ENCODE results near the gene NRXN2.
"Not testable (repeated sequence)": the region's sequence is repeated elsewhere in the genome, so short reads cannot be mapped to it uniquely, and the experiment has no call there.

Gene NRXN2

DNA sequence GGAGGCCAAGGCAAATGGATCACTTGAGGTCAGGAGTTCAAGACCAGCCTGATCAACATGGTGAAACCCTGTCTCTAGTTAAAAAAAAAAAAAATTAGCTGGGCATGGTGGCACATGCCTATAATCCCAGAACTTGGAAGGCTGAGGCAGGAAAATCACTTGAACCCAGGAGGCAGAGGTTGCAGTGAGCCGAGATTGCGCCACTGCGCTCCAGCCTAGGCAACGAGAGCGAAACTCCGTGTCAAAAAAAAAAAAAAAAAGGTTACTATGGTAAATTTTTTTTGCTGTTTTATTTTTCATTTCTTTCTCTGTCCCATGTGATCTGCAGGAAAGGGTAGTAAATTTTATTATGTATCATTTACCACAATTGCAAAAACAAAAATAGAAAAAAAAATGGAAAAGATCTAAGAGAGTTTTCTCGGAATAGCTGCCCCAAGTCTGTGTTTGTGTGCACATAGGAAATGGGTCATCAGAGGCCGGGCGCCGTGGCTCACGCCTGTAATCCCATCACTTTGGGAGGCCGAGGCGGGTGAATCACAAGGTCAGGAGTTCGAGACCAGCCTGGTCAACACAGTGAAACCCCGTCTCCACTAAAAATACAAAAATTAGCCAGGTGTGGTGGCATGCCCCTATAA, 58.6 kb downstream of the NRXN2 start:
- not testable (repeated sequence) for DNase-seq

DNA sequence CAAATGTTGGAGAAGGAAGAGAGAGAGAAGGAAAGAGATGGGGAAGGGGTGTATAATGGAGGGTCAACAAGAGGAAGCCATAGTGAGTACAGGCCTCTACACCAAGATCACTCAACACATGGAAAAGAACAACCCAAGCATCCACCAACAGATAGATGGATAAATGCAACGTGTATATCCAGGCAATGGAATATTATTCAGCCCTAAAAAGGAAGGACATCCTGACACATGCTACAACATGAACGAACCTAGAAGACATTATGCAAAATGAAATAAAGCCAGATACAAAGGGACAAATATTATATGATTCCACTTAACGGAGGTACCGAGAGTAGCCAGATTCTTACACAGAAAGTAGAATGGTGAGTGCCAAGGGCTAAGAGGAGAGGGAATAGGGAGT, 59.3 kb downstream of the NRXN2 start:
- DNase-seq, result no peak

DNA sequence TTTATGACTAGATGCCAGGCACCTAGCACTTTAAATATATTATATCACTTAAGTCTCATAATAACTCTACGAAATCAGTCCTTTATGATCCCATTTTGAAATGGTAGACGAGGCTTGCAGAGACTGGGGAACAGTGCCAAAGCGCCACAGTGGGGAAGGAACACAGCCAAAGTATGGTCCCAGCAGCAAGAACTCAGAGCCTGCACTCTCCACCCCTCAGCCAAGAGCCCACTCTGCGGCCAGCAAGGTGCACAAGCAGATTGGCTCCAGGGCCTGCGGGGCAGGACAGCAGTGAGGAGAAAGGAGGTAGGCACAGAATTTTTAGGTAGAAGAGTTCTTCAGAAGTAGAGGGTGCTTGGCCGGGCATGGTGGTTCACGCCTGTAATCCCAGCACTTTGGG, 61.4 kb downstream of the NRXN2 start:
- DNase-seq, result no peak

DNA sequence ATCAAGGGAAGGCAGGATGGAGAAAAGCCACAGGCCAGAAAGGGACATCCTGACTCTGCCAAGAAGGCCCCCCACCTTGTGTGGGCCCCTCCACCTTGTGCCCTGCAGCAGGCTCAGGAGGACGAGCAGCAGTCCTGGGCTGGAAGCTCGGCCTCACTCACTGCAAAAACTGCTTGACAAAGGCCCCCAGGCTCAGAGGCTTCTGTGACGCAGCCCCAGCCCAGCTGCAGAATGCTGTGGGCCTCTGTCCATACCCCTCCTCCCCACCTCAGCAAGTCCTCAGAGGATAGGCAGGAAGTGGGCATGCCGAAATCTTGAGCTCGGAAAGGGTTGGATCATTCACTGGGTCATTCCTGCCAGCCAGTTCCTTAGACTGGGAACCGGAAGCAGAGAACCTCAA, 61.9 kb downstream of the NRXN2 start:
- no peak for DNase-seq

DNA sequence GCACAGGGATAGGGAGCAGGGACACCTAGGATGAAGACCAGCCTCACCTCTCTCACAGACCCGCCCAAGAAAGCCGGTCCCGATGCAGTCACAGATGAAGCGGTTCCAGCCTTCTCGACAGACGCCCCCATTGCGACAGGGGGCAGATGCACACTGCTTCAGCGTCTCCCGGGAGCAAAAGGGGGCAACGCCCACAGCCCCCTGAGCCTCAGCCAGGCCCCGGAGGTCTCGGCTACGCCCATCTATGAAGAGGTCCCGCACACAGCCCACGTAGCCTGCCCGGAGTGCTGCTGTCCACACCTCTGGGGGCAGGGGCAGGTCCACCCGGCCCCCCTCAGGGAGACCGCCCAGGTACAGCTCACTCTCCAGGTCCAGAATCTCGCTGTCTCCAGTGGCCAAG, 62.3 kb downstream of the NRXN2 start:
- no peak for DNase-seq

DNA sequence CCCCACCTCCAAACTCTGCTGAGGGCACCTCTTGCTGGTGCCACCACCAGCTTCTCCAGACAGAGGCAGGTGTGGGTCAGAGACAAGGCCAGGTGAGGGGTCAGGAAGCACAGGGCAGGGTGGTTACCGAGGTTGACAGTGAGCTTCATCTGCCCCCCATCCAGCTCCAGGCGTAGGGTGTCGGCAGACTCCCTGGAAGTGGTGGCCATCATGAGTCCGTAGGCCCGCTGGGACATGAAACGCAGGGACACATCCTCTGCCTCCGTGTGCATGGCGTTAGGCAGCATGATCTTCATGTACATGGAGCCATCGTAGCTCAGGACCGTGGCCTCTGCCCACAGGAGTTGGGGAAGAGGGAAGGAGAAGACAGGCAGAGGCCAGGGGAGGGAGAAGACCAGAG, 62.8 kb downstream of the NRXN2 start:
- DNase-seq, result no peak

DNA sequence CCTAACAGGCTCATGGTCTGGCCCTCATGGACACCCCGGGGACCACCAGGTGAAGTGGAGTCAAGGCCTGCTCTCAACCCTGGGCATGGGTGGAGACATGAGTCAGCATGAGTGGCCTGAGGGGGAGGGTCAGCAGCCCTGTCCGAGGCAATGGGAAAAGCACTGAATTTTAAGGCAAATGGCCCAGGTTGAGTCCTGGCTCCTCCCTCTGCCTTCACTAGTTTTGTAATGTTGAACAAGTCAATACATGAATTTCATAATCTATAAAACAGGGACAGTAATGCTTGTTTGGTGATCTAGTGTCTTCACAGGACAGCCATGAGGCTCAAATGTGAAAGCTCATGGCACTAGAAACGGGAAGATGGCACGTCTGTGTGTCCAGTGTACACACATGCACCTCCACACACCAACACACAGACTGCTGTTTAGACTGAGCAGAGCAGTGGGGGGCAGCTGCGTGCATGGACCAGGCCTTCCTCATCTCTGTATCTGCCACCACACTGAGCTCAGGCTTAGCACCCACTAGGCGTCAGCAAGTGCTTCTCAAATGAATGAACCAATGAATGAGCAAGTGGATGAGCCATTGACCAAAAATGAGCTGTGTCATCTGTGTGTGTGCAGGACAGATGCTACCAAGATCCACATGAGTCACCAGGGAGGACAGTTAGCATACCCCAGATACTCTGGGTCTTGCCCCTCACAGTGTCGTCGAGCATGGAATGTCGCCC, 63.4 kb downstream of the NRXN2 start:
- DNase-seq, result no peak

DNA sequence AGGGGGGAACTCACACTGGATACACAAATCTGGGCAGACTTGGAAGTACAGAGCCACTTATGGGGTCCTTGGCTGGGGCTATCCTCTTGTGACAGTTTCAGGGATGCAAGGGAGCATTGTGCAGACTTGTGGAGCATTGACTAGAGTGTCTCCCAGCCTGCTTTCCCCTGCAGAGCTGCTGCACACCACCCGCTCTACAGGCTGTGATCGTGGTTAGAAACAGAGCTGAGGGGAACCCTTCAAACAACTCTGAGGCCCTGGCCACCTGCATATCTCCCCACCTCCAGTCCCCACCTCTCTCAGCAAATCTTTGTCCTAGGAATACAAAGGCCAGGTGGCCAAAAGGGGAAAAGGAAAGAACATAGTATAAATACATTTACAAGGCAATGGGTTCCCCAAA, 64.7 kb downstream of the NRXN2 start:
- DNase-seq, result no peak

DNA sequence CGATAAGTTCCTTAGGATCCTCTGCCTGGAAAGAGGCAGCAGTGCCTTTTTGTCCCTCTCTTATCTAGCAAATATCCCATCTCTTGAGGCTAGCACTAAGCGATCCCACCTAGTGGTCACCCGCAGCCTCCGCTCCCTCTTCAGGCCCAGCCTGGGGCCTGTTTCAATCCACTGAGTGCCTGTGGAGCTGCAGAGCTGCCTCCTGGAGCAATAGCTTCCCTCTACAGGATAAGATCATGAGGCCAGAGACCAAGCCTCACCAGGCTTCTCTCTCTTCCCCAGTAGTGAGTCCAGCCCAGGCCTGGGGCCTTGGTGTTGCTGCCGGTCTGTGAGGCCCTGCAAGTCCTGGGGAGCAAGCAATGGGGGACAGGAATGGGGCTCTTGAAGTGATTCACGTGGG, 66.1 kb downstream of the NRXN2 start:
- DNase-seq, result no peak

DNA sequence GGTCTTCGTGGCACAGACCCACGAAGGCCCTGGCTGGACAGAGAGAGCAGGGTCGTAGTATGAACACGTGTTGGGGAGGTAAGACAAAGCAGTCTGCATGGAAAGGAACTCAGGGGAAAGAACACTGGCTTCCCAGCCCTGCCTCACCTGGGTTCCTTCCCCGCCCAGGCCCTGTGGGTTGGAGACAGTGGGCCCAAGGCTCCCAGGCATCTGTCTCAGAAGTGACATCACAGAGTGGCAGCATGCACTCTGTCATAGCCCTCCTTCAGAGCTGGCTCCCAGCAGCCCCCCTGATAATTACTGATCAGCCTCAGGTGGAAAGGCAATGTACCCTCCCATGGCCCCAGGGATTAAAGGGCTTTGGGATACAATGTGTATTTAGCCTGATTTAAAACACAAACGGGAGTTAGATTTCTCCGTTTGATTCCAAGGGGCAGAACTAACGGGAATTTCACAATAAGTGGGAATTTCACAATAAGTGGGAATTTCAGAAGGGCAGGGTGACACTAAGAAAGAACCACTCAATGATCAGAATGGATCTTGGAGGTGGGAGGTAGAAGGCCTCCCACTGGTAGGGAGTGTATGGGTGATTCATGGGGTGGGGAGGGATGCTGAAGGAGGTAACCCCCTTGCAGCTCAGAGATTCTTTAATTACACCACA, 66.9 kb downstream of the NRXN2 start:
- no peak for DNase-seq

DNA sequence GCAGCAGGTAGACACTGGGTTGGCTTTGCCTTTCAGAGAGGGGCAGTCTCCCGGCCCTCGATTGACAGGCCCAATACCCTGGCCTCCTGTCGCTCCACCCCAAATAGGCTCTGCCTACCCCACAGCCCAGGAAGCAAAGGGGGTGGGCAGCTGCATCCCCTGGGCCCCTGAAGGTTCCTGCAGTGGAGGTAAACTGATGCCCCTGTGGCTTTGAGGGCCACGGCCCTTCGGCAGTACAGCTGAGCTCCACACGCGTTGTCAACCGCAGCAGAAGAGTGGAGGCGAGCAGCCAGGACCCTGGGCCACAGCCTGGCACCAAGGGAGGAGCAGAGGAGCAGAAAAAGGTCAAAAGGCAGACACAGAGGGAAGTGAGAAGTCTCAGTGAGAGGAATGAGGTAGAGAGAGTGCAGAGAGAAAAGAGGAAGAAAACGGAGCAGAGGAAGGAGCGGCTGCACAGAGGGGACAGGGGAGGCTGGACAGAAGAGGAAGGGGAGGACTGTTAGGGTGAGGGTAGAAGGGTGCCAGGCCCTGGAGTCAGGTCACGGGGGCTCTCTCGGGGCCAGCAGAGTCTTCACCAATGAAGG, 67.9 kb downstream of the NRXN2 start:
- DNase-seq, result no peak

DNA sequence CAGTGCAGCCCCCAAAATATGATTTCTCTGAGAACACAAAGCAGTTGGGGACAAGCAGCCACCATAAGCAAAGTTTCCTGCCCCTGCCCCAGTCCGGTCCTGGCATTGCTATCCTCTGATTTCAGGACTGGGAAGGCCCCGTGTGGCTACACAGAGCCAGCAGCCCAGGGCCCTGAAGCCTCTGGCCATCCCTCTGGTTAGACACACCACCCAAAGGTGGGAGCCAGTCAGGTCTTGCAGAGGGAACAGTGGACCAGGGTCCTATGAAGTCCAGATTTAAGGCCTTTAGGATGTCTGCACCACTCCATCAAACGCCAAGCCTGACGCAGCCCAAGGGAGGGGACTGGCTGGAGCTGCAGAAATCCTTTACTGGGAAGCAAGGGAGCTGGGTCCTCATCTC, 68.6 kb downstream of the NRXN2 start:
- DNase-seq, result no peak

DNA sequence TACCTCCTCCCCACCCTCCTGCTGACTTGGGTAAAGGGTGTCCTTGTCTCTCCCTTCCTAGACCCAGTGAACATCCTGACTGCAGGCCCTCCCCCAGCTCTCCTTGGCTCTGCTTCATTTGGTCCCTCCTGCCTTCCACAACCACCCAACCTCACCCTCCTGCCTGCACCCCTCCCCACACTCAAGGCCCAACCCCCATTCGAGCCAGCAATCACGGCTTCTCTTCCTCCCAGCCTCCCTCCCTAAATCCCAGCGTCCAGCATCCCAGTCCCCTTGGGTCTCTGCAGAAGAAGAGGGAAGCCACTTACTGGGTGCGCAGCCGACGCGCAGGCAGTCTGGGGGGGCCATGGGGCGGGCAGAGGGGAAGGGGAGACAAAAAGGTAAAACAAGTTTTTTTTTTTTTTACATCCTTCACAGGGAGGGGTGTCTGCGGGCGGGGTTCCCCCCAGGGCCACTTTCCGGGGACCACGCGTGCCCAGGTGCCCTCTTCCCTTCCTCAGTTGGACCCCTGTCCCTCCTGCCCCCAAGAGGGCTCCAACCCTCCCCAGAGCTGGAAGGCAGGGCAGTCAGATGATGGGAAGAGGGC, 69.5 kb downstream of the NRXN2 start:
- no peak for DNase-seq

DNA sequence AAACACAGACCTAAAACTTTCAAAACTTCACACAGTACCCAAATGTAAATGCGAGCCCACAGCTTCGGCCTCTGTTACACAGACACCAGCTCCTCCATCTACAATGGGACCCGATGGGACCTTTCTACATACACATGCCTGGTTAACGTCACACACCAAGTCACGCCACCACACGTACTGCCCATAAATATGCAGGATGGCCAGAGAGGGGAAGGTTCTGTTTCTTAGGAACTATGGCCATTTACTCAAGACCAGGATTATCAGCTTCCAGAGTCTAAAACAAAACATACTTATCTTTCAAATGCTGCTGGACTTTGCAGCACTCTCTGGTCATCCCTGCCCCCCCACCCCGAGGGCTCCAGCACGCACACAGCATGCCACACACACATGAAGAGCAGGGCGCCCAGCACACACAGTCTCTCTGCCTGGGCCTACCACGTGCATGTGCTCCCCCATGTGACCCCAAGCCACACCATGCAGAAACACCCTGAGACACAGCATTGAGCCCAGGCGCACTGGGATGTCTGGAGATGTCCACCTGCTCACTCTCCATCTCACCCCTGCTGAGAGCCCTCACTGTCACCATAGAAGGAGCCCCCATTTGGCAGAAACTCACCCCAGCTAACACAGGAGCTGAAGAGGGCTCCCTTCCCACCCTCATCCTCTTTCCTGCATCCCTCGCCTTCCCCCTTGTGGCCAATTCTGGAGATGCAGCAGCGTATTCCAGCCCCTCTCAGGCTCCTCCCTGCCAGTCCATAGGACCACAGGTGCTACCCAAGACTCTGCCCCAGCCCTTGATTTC, 70.2 kb downstream of the NRXN2 start:
- peak; percentile 74 for DNase-seq

DNA sequence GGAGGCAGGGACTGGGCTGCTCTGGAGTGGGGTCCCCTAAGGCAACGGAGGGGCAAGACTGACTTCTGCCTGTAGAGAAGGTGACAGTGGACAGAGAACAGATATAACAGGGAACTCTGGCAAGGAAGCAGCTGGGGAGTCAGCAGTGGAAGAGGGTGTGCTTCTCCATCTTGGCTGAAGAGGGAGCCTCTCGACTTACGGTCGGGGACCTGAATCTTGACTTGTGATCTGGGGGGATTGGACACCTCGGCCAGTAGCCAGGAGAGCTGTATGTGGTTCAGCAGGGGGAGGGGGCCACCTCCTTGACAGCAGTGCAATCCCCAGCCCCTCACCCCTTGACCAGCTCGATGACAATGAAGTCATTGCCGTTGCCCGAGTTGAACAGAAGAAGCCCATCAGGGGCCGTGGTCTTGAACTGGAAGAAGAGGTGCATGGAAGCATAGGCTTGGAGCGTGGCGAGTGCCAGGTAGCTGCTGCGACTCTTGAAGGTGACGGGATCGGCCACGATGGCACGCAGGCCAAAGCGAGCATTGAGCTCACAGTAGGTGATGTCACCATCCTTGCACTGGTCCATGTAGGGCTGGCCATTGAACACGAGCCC, 72.0 kb downstream of the NRXN2 start:
- DNase-seq, result no peak

DNA sequence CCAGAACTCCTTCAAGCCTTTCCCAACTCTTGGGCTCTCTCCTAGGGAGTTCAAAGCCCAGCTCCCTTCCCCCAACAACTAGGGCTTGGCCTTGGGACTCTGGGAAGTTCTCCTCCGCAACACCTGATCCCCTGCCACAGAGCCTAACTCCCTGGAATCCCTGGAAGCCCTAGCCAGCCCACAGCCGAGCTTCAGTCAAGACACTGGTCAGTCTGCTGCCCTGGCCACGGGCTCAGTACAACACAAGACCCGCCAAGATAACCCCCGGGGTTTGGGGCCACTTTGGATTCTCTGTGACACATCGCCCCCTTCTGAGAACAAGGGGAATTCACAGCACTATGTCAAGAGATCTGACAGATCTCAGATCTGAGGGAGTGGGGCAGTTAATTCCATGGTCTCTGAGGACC, 73.7 kb downstream of the NRXN2 start:
- no peak for DNase-seq

DNA sequence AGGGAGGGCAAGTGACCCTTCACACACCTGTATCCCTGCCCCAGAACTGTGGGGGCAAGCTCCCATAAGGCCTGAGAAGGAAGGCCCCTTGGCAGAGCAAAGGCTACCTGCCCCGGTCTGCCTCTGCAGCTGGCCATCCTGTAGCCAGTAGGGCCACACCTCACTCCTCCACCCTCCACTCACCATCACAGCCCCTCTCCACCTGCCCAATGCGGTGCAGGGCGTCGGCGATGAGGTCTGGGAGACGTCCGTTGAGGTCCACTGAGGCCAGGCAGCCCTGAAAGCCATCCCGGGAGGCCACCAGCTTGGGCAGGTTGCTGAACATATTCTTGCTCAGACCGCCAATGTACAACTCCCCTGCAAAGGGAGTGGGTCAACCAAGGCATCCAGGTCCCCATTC, 74.4 kb downstream of the NRXN2 start:
- DNase-seq, result no peak

DNA sequence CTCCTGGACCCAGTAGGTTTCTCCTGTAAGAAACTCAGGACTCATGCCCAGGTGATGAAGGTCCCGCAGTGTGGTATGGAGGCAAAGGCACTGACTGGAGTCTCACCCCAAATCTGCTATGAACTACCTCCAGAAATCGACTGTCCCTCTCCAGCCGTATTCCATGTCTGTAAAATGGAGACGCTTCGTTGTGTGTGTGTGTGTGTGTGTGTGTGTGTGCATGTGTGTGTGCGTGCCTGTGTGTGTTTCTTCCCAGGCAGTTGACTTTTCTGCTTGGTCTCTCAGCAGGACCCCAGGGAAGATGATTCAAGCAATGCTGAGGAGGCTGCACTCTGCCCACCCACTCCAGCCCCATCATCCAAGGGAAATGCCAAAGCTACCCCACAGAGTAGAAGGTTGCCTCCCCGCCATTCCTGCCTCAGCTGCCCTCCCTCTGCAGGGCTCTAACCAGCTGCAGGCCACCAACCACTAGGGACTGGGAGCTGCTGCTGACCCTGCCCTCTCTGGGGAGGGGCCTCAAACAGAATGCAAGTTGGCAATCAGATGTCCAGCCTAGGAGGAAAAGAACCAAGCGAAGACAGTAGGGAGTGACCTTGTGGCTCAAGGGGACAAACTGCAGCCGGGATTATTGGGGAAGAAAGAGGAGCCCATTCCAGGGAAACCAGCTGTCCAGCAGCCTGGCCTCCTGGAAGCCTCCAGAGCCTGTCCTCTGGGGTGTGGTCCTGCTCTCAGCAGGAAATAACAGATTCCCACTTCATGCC, 75.8 kb downstream of the NRXN2 start:
- no peak for DNase-seq

DNA sequence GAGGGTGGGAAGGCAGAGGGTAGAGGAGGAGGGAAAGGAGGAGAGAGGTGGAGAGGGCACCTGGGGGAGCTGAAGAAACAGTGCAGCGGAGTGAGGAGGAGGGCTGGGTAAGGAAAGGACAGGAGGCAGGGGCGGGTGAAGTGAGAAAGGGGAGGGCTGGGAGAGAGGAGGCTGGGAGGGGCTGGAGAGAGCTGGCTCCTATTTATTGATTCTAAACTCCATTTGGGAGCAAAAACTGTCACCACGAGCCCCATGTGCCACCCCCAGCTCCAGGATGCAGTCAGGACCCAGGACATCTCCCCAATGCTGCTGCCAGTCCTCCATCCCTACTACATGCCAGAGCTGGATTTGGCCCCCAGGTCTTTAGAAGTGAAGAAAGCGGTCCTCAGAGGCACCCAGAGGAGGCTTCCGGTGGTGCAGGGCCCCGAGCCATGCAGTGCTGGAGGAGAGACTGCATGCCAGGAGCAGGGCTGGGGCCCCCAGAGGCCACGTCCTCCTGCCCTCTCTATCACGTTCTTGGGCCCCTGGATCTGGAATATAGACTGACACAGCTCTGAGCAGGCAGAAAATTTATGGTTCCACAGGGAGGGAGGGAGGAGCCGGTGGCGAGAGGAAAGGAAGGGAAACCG, 78.2 kb downstream of the NRXN2 start:
- DNase-seq, result no peak

DNA sequence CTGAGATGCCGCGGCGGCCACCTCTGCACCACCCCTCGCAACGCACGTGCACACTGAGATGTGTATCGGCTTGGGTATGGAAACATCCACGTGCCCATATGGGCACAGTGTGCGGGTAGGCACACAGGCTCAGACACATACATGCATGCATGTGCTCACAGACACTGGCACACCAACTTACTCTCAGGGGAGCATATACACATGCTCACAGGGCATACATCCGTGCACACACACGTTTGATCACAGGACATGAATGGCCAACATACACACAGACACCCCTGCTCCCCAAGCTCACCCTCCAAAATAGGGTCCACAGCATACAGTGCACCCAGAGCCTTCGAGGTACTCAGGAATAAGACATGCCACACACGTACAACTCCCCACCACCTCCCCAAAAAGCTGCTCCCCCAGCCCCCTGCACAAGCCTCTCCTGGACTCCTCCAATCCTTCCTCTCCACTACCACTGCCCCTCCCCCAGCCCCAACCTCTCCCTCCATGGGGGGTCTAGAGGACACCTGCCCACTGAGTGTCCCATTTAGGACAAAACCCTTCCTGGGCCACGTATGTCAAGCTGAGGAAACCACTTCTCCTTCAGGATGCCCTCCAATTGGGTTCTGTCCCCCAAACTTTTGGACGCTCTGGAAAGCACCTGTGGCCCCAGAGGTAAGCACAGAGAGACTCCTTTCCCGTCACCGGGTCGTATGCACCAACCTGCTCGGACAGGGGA, 78.9 kb downstream of the NRXN2 start:
- DNase-seq, result no peak

Measured in activated T-cell treated with anti-CD3 and anti-CD28 coated beads for 4 hours (primary cell).